ENCODE measurements around the gene GUCY1A2. TPM values are rescaled to one million over a fixed set of nuclear protein-coding genes. Genes with fewer than 3 reads are reported as not detected.

Gene GUCY1A2
- total RNA-seq, 1 experiment from 2014 or later, result 0.10 TPM

GRCh38 chr11:107054391-107054790 lies 36.1 kb upstream of the GUCY1A2 start:
- no TSS peak for BruUV-seq (replicated peaks)
- H3K27ac ChIP-seq (ENCODE audit: low read depth, low read length), result no peak overlapping the region
- no peaks in the 10 kb centered on the region for H3K27me3 ChIP-seq (ENCODE audit: insufficient read depth, low read length)
- H4K20me1 ChIP-seq (ENCODE audit: insufficient read depth), result no peaks in the 10 kb centered on the region
- H3K4me1 ChIP-seq (ENCODE audit: control insufficient read depth in 1 of 2, insufficient read depth in 2 of 2, low read length in 2 of 2), result no peaks in the 10 kb centered on the region
- no peak overlapping the region for H3K9ac ChIP-seq (ENCODE audit: low read length)
- no peak overlapping the region for H3K4me3 ChIP-seq (replicated peaks in 1 of 2; ENCODE audit: low read depth in 1 of 2, low read length in 2 of 2)
- no peaks in the 10 kb centered on the region for H3K36me3 ChIP-seq (ENCODE audit: control insufficient read depth in 1 of 2, insufficient read depth in 2 of 2, low read length in 2 of 2)
- peaks cover 0 to 4% of the 10 kb centered on the region in 2 experiments; a peak in 1 of 4 replicates for H3K9me3 ChIP-seq (ENCODE audit: control insufficient read depth in 1 of 2, insufficient read depth in 1 of 2, low read depth in 1 of 2, low read length in 2 of 2)
- ATAC-seq (no peak), DNase-seq (ENCODE audit: low read depth, low spot score) (no peak)
- ChIA-PET CTCF (no interaction called here), RAD21 (ENCODE audit: low non-redundant PET in 1 of 2, low total read pairs in 2 of 2, uncharacterized antibody in 2 of 2, unreplicated experiment in 2 of 2) (no interaction called here), POLR2A (no interaction called here)
- intact Hi-C loops (cut with micrococcal nuclease), result no loop called here
- H3K79me2 ChIP-seq (ENCODE audit: insufficient read depth, low read length), result no peaks in the 10 kb centered on the region
- no peak for TF ChIP-seq SP1 (IDR thresholded peaks at IDR 0.05; ENCODE audit: low read depth)
- TF ChIP-seq, protein P1, sequence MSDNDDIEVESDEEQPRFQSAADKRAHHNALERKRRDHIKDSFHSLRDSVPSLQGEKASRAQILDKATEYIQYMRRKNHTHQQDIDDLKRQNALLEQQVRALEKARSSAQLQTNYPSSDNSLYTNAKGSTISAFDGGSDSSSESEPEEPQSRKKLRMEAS (IDR thresholded peaks at IDR 0.05), result no peak
- no peak for TF ChIP-seq TCF7L2 (IDR thresholded peaks at IDR 0.05; ENCODE audit: borderline replicate concordance, extremely low read depth, insufficient read depth, insufficient read length)
- TF ChIP-seq ZBTB33 (IDR thresholded peaks at IDR 0.05; ENCODE audit: extremely low read depth, insufficient replicate concordance, low read length), result no peak
- TF ChIP-seq, protein P2, sequence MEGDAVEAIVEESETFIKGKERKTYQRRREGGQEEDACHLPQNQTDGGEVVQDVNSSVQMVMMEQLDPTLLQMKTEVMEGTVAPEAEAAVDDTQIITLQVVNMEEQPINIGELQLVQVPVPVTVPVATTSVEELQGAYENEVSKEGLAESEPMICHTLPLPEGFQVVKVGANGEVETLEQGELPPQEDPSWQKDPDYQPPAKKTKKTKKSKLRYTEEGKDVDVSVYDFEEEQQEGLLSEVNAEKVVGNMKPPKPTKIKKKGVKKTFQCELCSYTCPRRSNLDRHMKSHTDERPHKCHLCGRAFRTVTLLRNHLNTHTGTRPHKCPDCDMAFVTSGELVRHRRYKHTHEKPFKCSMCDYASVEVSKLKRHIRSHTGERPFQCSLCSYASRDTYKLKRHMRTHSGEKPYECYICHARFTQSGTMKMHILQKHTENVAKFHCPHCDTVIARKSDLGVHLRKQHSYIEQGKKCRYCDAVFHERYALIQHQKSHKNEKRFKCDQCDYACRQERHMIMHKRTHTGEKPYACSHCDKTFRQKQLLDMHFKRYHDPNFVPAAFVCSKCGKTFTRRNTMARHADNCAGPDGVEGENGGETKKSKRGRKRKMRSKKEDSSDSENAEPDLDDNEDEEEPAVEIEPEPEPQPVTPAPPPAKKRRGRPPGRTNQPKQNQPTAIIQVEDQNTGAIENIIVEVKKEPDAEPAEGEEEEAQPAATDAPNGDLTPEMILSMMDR (IDR thresholded peaks at IDR 0.05 in 2 of 3, conservative IDR thresholded peaks at IDR 0.05 in 1 of 3; ENCODE audit: borderline replicate concordance in 1 of 3, insufficient read depth in 1 of 3, low read depth in 2 of 3, low read length in 2 of 3), result no peak
- TF ChIP-seq YY1 (IDR thresholded peaks at IDR 0.05; ENCODE audit: extremely low read depth, insufficient replicate concordance, low read depth, low read length), result no peak
- TF ChIP-seq ZNF274 (IDR thresholded peaks at IDR 0.05; ENCODE audit: low read depth, low read length), result no peak
- no peak for TF ChIP-seq CBX3 (IDR thresholded peaks at IDR 0.05; ENCODE audit: low read depth)
- no peak for TF ChIP-seq SIN3A (IDR thresholded peaks at IDR 0.05; ENCODE audit: low read depth)
- TF ChIP-seq POLR2A (IDR thresholded peaks at IDR 0.05; ENCODE audit: borderline replicate concordance, extremely low read depth, insufficient read depth, insufficient read length), result no peak
- no peak for TF ChIP-seq JUND (IDR thresholded peaks at IDR 0.05)
- TF ChIP-seq SRF (IDR thresholded peaks at IDR 0.05; ENCODE audit: low read depth), result no peak
- TF ChIP-seq REST (IDR thresholded peaks at IDR 0.05; ENCODE audit: low read depth), result no peak
- no peak for TF ChIP-seq EZH2phosphoT487 (IDR thresholded peaks at IDR 0.05; ENCODE audit: borderline replicate concordance)
- no peak for TF ChIP-seq RAD21 (IDR thresholded peaks at IDR 0.05; ENCODE audit: low read depth)
- TF ChIP-seq, protein P3, sequence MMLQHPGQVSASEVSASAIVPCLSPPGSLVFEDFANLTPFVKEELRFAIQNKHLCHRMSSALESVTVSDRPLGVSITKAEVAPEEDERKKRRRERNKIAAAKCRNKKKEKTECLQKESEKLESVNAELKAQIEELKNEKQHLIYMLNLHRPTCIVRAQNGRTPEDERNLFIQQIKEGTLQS (IDR thresholded peaks at IDR 0.05), result no peak
- no peak for TF ChIP-seq EZH2 (IDR thresholded peaks at IDR 0.05)
- TF ChIP-seq ZFX (IDR thresholded peaks at IDR 0.05), result no peak
- H2AFZ ChIP-seq (ENCODE audit: low read depth, low read length, poor library complexity, severe bottlenecking), result no peak overlapping the region
- H3K9me2 ChIP-seq (ENCODE audit: insufficient read depth), result no peaks in the 10 kb centered on the region
- H3K4me2 ChIP-seq (ENCODE audit: low read length), result no peak overlapping the region
